ENCODE results near the gene EYS.

Gene EYS

DNA sequence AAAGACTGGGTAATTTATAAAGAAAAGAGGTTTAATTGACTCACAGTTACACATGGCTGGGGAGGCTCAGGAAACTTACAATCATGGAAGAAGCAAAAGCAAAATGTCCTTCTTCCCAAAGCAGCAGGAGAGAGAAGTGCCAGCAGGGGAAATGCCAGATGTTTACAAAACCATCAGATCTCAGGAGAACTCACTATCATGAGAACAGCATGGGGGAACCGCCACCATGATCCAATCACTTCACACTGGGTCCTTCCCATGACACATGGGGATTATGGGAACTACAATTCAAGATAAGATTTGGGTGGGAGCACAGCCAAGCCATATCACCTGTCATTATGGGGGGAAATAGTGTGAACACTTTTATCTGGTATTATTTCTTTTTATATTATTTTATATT is 557.2 kb downstream of the EYS start:
- no peak overlapping the region for H3K4me3 ChIP-seq (ENCODE audit: control insufficient read depth, low read depth, low read length)
- DNase-seq (ENCODE audit: low read depth), result no peak
- TF ChIP-seq, protein P1, sequence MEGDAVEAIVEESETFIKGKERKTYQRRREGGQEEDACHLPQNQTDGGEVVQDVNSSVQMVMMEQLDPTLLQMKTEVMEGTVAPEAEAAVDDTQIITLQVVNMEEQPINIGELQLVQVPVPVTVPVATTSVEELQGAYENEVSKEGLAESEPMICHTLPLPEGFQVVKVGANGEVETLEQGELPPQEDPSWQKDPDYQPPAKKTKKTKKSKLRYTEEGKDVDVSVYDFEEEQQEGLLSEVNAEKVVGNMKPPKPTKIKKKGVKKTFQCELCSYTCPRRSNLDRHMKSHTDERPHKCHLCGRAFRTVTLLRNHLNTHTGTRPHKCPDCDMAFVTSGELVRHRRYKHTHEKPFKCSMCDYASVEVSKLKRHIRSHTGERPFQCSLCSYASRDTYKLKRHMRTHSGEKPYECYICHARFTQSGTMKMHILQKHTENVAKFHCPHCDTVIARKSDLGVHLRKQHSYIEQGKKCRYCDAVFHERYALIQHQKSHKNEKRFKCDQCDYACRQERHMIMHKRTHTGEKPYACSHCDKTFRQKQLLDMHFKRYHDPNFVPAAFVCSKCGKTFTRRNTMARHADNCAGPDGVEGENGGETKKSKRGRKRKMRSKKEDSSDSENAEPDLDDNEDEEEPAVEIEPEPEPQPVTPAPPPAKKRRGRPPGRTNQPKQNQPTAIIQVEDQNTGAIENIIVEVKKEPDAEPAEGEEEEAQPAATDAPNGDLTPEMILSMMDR (conservative IDR thresholded peaks at IDR 0.05; ENCODE audit: control insufficient read depth, insufficient read depth, low read depth, low read length), result no peak

DNA sequence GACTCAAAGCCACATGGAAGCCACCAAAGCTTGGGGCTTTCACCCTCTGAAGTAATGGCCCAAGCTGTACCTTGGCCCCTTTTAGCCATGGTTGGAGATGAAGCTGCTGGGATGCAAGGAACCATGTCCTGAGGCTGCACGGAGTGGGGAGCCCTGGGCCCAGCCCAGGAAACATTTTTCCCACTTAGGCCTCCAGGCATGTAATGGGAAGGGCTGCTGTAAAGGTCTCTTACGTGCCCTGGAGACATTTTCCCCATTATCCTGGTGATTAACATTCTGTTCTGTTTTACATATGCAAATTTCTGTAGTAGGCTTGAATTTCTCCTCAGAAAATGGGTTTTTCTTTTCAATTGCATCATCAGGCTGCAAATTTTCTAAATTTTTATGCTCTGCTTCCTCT is 558.2 kb downstream of the EYS start:
- TF ChIP-seq, protein P1 (conservative IDR thresholded peaks at IDR 0.05; ENCODE audit: control insufficient read depth, insufficient read depth, low read depth, low read length), result no peak

GRCh38 chr6:65135567-65135966 is 571.5 kb downstream of the EYS start:
- no peak for DNase-seq (ENCODE audit: low read depth)
- TF ChIP-seq, protein P1 (conservative IDR thresholded peaks at IDR 0.05; ENCODE audit: control insufficient read depth, insufficient read depth, low read depth, low read length), result no peak
- no peak overlapping the region for H3K4me3 ChIP-seq (ENCODE audit: control insufficient read depth, low read depth, low read length)

More for the DNA sequence above, 558.2 kb downstream of the EYS start:
- no peak for DNase-seq (ENCODE audit: low read depth)
- no peak overlapping the region for H3K4me3 ChIP-seq (ENCODE audit: control insufficient read depth, low read depth, low read length)

DNA sequence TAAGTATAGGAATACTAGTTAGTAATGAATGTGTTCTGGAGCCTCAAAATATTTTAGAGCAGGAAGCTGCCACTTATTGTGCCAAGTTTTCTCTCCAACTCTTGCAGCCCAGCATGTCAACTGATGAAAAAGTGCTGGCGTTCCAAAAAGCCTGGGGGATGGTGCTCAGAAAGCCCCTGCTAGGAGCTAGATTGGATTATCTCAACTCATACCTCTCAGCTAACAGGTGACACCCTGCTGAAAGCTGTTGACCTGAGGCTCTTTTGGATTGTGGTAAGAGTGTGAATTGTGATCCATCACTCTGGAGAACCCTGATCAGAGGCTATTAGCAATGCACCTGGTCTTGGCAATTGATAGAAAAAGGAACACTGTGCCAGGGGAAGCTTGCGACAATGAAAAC is 580.4 kb downstream of the EYS start:
- TF ChIP-seq, protein P1 (conservative IDR thresholded peaks at IDR 0.05; ENCODE audit: control insufficient read depth, insufficient read depth, low read depth, low read length), result no peak
- no peak for DNase-seq (ENCODE audit: low read depth)
- H3K4me3 ChIP-seq (ENCODE audit: control insufficient read depth, low read depth, low read length), result no peak overlapping the region

DNA sequence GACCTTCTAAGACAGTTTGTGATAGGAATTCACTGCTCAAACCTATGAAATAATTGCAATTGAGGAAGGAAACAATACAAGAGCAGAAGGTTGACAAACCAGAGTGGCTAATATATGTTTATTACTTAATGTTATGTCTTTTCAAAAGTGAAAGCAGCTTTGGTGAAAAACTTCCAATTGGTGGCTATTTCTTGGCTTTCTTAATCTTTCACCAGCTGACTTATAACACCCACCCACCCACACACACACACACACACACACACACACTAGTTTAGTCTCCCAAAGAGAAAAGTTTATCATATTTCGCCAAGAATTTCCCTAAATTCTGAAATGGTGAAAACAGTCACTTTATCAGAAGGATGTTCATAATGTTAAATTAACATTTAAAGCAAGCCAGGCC is 583.5 kb downstream of the EYS start:
- TF ChIP-seq, protein P1 (conservative IDR thresholded peaks at IDR 0.05; ENCODE audit: control insufficient read depth, insufficient read depth, low read depth, low read length), result no peak
- no peak overlapping the region for H3K4me3 ChIP-seq (ENCODE audit: control insufficient read depth, low read depth, low read length)
- DNase-seq (ENCODE audit: low read depth), result no peak

- no peak for DNase-seq (ENCODE audit: low read depth)
- TF ChIP-seq, protein P1 (conservative IDR thresholded peaks at IDR 0.05; ENCODE audit: control insufficient read depth, insufficient read depth, low read depth, low read length), result no peak
- no peak overlapping the region for H3K4me3 ChIP-seq (ENCODE audit: control insufficient read depth, low read depth, low read length)
These were observed 589.1 kb downstream of the EYS start for GRCh38 chr6:65117817-65118409.

DNA sequence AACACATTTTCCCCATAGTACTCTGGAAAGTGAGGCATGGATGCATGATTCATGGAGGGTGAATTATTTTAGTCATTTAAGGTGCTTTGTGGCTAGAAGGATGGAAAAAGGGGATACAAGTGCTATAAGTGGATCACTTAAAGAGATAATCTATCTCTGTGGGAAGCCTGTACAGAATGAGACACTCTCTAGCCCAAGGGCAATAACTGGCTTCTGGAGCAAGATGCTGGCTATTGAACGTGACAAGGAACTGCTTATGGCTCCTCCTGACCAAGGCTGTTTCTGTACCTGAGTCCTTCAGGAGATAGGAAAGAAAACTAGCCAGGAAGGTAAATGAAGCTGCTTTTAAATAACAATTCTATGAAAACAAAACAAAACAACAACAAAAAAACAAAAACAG is 590.7 kb downstream of the EYS start:
- H3K4me3 ChIP-seq (ENCODE audit: control insufficient read depth, low read depth, low read length), result no peak overlapping the region
- no peak for DNase-seq (ENCODE audit: low read depth)
- TF ChIP-seq, protein P1 (conservative IDR thresholded peaks at IDR 0.05; ENCODE audit: control insufficient read depth, insufficient read depth, low read depth, low read length), result no peak

Measured in fibroblast of mammary gland (primary cell).